ENCODE measurements around the gene STPG2.

STPG2 gene

GRCh38 chr4:97867557-97868091 lies 275.7 kb downstream of the STPG2 start:
- no peak for TF ChIP-seq CTCF (IDR thresholded peaks at IDR 0.05; ENCODE audit: control extremely low read depth, extremely low read depth, low read depth, missing control alignments)

GRCh38 chr4:97866821-97867556 lies 276.3 kb downstream of the STPG2 start:
- no peak for TF ChIP-seq CTCF (IDR thresholded peaks at IDR 0.05; ENCODE audit: control extremely low read depth, extremely low read depth, low read depth, missing control alignments)
- POLR2A ChIA-PET = no interaction called here
- CTCF ChIA-PET = no interaction called here
- no peak for DNase-seq (ENCODE audit: extremely low spot score)

More at GRCh38 chr4:97867557-97868091, 275.7 kb downstream of the STPG2 start:
- CTCF ChIA-PET = no interaction called here
- POLR2A ChIA-PET = no interaction called here
- no peak for DNase-seq (ENCODE audit: extremely low spot score)

GRCh38 chr4:97851115-97851514 lies 292.2 kb downstream of the STPG2 start:
- ChIA-PET POLR2A (no interaction called here), CTCF (interaction anchor here (0.8 kb wide), 1 partner anchor 52 kb away, joined by 3 read pairs; no protein-coding TSS in a partner anchor)
- no peak for TF ChIP-seq CTCF (IDR thresholded peaks at IDR 0.05; ENCODE audit: control extremely low read depth, extremely low read depth, low read depth, missing control alignments)
- DNase-seq (ENCODE audit: extremely low spot score) = no peak

- TF ChIP-seq CTCF (IDR thresholded peaks at IDR 0.05; ENCODE audit: control extremely low read depth, extremely low read depth, low read depth, missing control alignments) = no peak
These were observed 297.5 kb downstream of the STPG2 start for GRCh38 chr4:97845758-97846157.

GRCh38 chr4:97841512-97841911 lies 301.8 kb downstream of the STPG2 start:
- no peak for DNase-seq (ENCODE audit: extremely low spot score)

More at GRCh38 chr4:97845758-97846157, 297.5 kb downstream of the STPG2 start:
- ChIA-PET POLR2A (no interaction called here), CTCF (no interaction called here)
- DNase-seq (ENCODE audit: extremely low spot score) = no peak

GRCh38 chr4:97836662-97837061 lies 306.6 kb downstream of the STPG2 start:
- POLR2A ChIA-PET = no interaction called here
- DNase-seq (ENCODE audit: extremely low spot score) = no peak
- no peak for TF ChIP-seq CTCF (IDR thresholded peaks at IDR 0.05; ENCODE audit: control extremely low read depth, extremely low read depth, low read depth, missing control alignments)
- CTCF ChIA-PET = no interaction called here

More at GRCh38 chr4:97841512-97841911, 301.8 kb downstream of the STPG2 start:
- no peak for TF ChIP-seq CTCF (IDR thresholded peaks at IDR 0.05; ENCODE audit: control extremely low read depth, extremely low read depth, low read depth, missing control alignments)
- ChIA-PET POLR2A (no interaction called here), CTCF (no interaction called here)

Measured in GM10248 (cell line).